ENCODE data around the gene KIF5C.
A peak's percentile ranks its signal among the peaks of the same experiment; 100 is the strongest.

- TF ChIP-seq CTCF (IDR thresholded peaks at IDR 0.05) (peak; percentile 93), POLR2AphosphoS5 (IDR thresholded peaks at IDR 0.05; ENCODE audit: low read depth, low read length) (no peak), TCF7L2 (IDR thresholded peaks at IDR 0.05; ENCODE audit: low read depth, low read length) (no peak), SIN3A (IDR thresholded peaks at IDR 0.05; ENCODE audit: borderline replicate concordance, insufficient read depth, low read depth, low read length) (no peak)
- TF ChIP-seq, protein P1, sequence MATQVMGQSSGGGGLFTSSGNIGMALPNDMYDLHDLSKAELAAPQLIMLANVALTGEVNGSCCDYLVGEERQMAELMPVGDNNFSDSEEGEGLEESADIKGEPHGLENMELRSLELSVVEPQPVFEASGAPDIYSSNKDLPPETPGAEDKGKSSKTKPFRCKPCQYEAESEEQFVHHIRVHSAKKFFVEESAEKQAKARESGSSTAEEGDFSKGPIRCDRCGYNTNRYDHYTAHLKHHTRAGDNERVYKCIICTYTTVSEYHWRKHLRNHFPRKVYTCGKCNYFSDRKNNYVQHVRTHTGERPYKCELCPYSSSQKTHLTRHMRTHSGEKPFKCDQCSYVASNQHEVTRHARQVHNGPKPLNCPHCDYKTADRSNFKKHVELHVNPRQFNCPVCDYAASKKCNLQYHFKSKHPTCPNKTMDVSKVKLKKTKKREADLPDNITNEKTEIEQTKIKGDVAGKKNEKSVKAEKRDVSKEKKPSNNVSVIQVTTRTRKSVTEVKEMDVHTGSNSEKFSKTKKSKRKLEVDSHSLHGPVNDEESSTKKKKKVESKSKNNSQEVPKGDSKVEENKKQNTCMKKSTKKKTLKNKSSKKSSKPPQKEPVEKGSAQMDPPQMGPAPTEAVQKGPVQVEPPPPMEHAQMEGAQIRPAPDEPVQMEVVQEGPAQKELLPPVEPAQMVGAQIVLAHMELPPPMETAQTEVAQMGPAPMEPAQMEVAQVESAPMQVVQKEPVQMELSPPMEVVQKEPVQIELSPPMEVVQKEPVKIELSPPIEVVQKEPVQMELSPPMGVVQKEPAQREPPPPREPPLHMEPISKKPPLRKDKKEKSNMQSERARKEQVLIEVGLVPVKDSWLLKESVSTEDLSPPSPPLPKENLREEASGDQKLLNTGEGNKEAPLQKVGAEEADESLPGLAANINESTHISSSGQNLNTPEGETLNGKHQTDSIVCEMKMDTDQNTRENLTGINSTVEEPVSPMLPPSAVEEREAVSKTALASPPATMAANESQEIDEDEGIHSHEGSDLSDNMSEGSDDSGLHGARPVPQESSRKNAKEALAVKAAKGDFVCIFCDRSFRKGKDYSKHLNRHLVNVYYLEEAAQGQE (IDR thresholded peaks at IDR 0.05; ENCODE audit: insufficient read depth in 1 of 2, low read depth in 2 of 2, low read length in 1 of 2) = no peak
Measured at GRCh38 chr2:148926291-148926961, 51.4 kb downstream of the KIF5C start.

Measured in Panc1 (cell line).